ENCODE measurements around the gene BRIP1. TPM values are rescaled to one million over a fixed set of nuclear protein-coding genes. Genes with fewer than 3 reads are reported as not detected.

The BRIP1 gene
- total RNA-seq, 3 donors from 2014 or later (not counting 1 experiment from before 2014, with no cell fraction given), result 2.7 to 3.7 (median 2.9) TPM

DNA sequence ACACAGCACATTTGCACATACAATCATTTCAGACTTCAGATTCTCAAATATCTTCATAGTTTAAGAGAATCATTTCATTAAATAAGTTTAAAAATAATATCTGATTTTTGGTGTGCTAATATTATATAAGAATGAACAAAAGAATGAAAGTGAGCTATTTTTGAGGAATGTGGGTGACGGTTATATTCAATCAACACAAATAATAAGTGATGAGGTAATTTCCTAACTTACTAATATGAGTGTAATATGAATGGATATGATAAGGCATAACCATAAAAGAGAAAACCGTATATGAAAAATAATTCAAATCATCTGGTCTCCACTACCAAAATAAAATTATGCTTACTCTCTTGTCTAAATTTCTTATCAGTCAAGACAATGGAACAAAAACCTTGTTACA is 203.9 kb downstream of the BRIP1 start:
- Mint-ChIP-seq H3K4me3 (no peak overlapping the region), H3K4me1 (no peaks in the 10 kb centered on the region)
- no peak for ATAC-seq

DNA sequence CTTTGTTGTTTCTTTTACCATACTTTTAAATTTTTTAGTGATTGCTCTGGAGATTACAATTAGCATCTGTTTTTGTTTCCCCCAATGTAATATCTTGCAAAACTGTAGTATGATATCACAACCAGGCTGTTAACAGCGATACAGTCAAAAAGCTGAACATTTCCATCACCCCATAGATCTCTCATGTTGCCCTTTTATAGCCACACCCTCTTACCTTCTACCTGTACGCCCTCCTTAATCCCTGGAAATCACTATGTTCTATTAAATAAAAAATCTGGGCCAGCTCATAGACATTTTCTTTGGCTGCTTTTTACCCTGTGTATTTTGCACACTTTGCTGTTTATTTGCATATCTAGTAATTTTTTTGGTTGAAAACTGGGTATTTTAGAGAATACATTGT is 205.1 kb downstream of the BRIP1 start:
- H3K4me3 Mint-ChIP-seq, result no peak overlapping the region
- peaks cover 18 to 33% of the 10 kb centered on the region in 2 donors for H3K27me3 Mint-ChIP-seq (ENCODE audit: low read depth in 2 of 2)
- H3K27ac Mint-ChIP-seq, result no peak overlapping the region
- H3K36me3 Mint-ChIP-seq, result no peaks in the 10 kb centered on the region
- TF ChIP-seq, protein P1, sequence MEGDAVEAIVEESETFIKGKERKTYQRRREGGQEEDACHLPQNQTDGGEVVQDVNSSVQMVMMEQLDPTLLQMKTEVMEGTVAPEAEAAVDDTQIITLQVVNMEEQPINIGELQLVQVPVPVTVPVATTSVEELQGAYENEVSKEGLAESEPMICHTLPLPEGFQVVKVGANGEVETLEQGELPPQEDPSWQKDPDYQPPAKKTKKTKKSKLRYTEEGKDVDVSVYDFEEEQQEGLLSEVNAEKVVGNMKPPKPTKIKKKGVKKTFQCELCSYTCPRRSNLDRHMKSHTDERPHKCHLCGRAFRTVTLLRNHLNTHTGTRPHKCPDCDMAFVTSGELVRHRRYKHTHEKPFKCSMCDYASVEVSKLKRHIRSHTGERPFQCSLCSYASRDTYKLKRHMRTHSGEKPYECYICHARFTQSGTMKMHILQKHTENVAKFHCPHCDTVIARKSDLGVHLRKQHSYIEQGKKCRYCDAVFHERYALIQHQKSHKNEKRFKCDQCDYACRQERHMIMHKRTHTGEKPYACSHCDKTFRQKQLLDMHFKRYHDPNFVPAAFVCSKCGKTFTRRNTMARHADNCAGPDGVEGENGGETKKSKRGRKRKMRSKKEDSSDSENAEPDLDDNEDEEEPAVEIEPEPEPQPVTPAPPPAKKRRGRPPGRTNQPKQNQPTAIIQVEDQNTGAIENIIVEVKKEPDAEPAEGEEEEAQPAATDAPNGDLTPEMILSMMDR (IDR thresholded peaks at IDR 0.05), result no peak
- intact Hi-C loops (cut with micrococcal nuclease), result no loop called here
- H3K4me1 Mint-ChIP-seq, result no peaks in the 10 kb centered on the region
- Histone ChIP-seq H3K27ac (ENCODE audit: low read length) (no peak overlapping the region), H3K4me1 (ENCODE audit: control insufficient read depth, insufficient read depth, low read length) (no peaks in the 10 kb centered on the region), H3K9me3 (ENCODE audit: control insufficient read depth, insufficient read depth, low read length) (no peaks in the 10 kb centered on the region), H3K4me3 (ENCODE audit: low read length) (no peak overlapping the region), H3K27me3 (ENCODE audit: control insufficient read depth, insufficient read depth, low read length) (no peaks in the 10 kb centered on the region), H3K36me3 (ENCODE audit: control insufficient read depth, insufficient read depth, low read length) (no peaks in the 10 kb centered on the region)
- DNase-seq (no peak), ATAC-seq (no peak)
- H3K9me3 Mint-ChIP-seq, result no peaks in the 10 kb centered on the region
- 97% methylated on average over 2 of the region's 2 CpGs for WGBS (ENCODE audit: insufficient coverage)

More for the DNA sequence above, 203.9 kb downstream of the BRIP1 start:
- Mint-ChIP-seq H3K27me3 (ENCODE audit: low read depth in 2 of 2) (peaks cover 13 to 36% of the 10 kb centered on the region in 2 donors), H3K9me3 (no peaks in the 10 kb centered on the region), H3K36me3 (no peaks in the 10 kb centered on the region), H3K27ac (no peak overlapping the region)
- no peak overlapping the region for H3K27ac ChIP-seq (ENCODE audit: low read length)
- DNase-seq, result no peak
- H3K4me1 ChIP-seq (ENCODE audit: control insufficient read depth, insufficient read depth, low read length), result no peaks in the 10 kb centered on the region
- intact Hi-C loops (cut with micrococcal nuclease), result no loop called here
- TF ChIP-seq, protein P1 (IDR thresholded peaks at IDR 0.05), result no peak
- no peaks in the 10 kb centered on the region for H3K27me3 ChIP-seq (ENCODE audit: control insufficient read depth, insufficient read depth, low read length)
- H3K9me3 ChIP-seq (ENCODE audit: control insufficient read depth, insufficient read depth, low read length), result no peaks in the 10 kb centered on the region
- no peak overlapping the region for H3K4me3 ChIP-seq (ENCODE audit: low read length)
- H3K36me3 ChIP-seq (ENCODE audit: control insufficient read depth, insufficient read depth, low read length), result no peaks in the 10 kb centered on the region
- WGBS (ENCODE audit: insufficient coverage), result no CpG with 5 or more reads among the region's 2 CpGs

DNA sequence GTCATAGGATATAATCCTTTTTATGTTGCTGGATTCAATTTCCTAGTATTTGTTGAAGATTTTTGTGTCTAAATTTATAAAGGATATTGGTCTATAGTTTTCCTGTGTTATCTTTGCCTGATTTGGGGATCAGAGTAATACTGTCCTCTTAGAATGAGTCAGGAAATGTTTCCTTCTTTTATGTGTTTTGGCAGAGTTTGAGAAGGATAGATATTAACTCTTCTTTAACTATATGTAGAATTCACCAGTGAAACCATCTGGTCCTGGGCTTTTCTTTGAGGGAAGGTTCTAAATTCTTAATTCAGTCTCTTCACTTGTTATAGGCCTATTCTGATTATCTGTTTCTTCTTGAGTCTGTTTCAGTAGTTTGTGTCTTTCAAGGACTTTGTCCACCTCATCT is 206.0 kb downstream of the BRIP1 start:
- ATAC-seq (no peak), DNase-seq (no peak)
- intact Hi-C loops (cut with micrococcal nuclease), result no loop called here
- Mint-ChIP-seq H3K9me3 (no peaks in the 10 kb centered on the region), H3K4me1 (no peaks in the 10 kb centered on the region), H3K27me3 (ENCODE audit: low read depth in 2 of 2) (peaks cover 12 to 32% of the 10 kb centered on the region in 2 donors), H3K36me3 (no peaks in the 10 kb centered on the region), H3K27ac (no peak overlapping the region), H3K4me3 (no peak overlapping the region)
- no peak overlapping the region for H3K27ac ChIP-seq (ENCODE audit: low read length)
- no peaks in the 10 kb centered on the region for H3K9me3 ChIP-seq (ENCODE audit: control insufficient read depth, insufficient read depth, low read length)
- H3K36me3 ChIP-seq (ENCODE audit: control insufficient read depth, insufficient read depth, low read length), result no peaks in the 10 kb centered on the region
- H3K4me3 ChIP-seq (ENCODE audit: low read length), result no peak overlapping the region
- no peaks in the 10 kb centered on the region for H3K4me1 ChIP-seq (ENCODE audit: control insufficient read depth, insufficient read depth, low read length)
- no peaks in the 10 kb centered on the region for H3K27me3 ChIP-seq (ENCODE audit: control insufficient read depth, insufficient read depth, low read length)
- TF ChIP-seq, protein P1 (IDR thresholded peaks at IDR 0.05), result no peak

DNA sequence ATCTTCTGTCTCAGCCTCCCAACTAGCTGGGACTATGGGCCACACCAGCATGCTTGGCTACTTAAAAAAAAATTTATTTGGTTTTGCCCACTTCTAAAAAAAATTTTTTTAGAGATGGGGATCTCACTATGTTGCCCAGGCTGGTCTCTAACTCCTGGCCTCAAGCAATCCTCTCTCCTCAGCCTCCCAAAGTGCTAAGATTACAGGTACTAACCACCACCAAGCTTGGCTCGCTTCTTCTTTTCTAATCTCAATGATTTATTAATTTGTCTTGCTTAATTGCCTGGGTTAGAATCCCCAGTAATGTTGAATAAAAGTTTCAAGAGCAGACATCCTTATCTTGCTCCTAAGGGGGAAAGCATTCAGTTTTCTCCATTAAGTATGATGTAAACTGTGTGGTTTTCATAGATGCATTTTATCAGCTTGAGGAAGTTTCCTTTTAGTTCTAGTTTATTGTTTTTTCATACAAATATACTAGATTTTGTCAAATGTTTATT is 206.6 kb downstream of the BRIP1 start:
- H3K27ac ChIP-seq (ENCODE audit: low read length), result no peak overlapping the region
- H3K4me1 ChIP-seq (ENCODE audit: control insufficient read depth, insufficient read depth, low read length), result no peaks in the 10 kb centered on the region
- Mint-ChIP-seq H3K36me3 (no peaks in the 10 kb centered on the region), H3K27me3 (ENCODE audit: low read depth in 2 of 2) (peaks cover 13 to 33% of the 10 kb centered on the region in 2 donors), H3K4me1 (no peaks in the 10 kb centered on the region), H3K9me3 (no peaks in the 10 kb centered on the region), H3K27ac (no peak overlapping the region), H3K4me3 (no peak overlapping the region)
- H3K36me3 ChIP-seq (ENCODE audit: control insufficient read depth, insufficient read depth, low read length), result no peaks in the 10 kb centered on the region
- no peak for DNase-seq
- WGBS (ENCODE audit: insufficient coverage), result no CpG with 5 or more reads among the region's 1 CpG
- TF ChIP-seq, protein P1 (IDR thresholded peaks at IDR 0.05), result no peak
- H3K4me3 ChIP-seq (ENCODE audit: low read length), result no peak overlapping the region
- no peak for ATAC-seq
- no peaks in the 10 kb centered on the region for H3K27me3 ChIP-seq (ENCODE audit: control insufficient read depth, insufficient read depth, low read length)
- no peaks in the 10 kb centered on the region for H3K9me3 ChIP-seq (ENCODE audit: control insufficient read depth, insufficient read depth, low read length)
- intact Hi-C loops (cut with micrococcal nuclease), result no loop called here
